GM19023 (cell line): ENCODE results near the gene PCLAF.
"Not testable (repeated sequence)": the region's sequence is repeated elsewhere in the genome, so short reads cannot be mapped to it uniquely, and the experiment has no call there.

Experiments
- ATAC-seq: cut with Tn5 transposase; IDR thresholded peaks from one replicate; pipeline ENCODE4 v1.9.1; 2021; ENCODE audit warnings: mild to moderate bottlenecking, moderate library complexity; ENCODE audit not compliant: unreplicated experiment

The PCLAF gene

GRCh38 chr15:64326458-64326857 lies 54.8 kb downstream of the PCLAF start:
- not testable (repeated sequence) for ATAC-seq

DNA sequence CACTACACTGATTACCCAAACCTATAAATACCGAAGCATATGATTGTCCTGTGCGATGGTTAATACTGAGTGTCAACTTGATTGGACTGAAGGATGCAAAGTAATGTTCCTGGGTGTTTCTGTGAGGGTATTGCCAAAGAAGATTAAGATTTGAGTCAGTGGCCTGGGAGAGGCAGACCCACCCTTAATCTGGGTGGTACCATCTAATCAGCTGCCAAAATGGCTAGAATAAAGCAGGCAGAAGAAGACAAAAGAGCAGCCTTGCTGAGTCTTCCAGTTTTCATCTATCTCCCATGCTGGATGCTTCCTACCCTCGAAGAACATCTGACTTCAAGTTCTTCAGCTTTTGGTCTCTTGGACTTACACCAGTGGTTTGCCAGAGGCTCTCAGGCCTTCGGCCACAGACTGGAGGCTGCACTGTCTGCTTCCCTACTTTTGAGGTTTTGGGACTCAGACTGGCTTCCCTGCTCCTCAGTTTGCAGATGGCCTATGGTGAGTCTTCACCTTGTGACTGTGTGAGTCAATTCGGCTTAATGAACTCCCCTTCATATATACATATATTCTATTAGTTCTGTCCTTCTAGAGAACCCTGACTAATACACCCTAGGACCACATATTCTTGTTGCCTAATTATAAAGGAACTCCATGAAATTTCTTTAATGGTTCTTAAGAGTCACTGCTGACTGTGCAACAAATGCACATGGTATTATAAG lies 56.9 kb downstream of the PCLAF start:
- ATAC-seq = no peak

DNA sequence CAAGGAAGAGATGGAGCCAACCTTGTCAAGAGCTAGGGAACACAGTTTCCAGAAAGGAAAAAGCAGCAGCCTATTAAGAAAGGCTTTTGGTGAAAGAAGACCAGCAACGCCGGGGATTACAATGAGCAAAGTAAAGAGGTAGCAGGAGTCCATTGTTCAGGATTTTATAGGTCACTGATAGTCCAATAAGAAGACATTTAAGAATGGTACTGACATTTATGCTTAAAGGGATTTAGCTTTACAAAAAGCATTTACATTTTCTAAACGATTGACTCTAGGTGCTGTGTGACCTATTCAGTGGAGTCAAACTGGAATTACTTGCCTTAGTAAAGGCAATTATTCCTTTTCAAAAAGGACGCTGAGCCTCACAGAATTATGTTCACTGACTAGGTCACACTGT lies 66.0 kb downstream of the PCLAF start:
- ATAC-seq = no peak

GRCh38 chr15:64314456-64314855 lies 66.8 kb downstream of the PCLAF start:
- ATAC-seq = no peak
